Activated T-cell treated with anti-CD3 and anti-CD28 coated beads, Interleukin-2, amount 50 U/mL, for 24 hours (primary cell): ENCODE data around the gene E2F2.

Experiments used
- DNase-seq: peaks from one replicate; pipeline ENCODE4 v3.0.0-alpha.2; 2020
- H3K27ac Mint-ChIP-seq: 2 replicates; pipeline ENCODE4 v1.8.0; 2020; ENCODE audit warnings: mild to moderate bottlenecking, mixed read lengths
- H3K27me3 Mint-ChIP-seq: 2 replicates; pipeline ENCODE4 v1.8.0; 2020; ENCODE audit warnings: mixed read lengths
- H3K36me3 Mint-ChIP-seq: 2 replicates; pipeline ENCODE4 v1.8.0; 2020; ENCODE audit warnings: low read depth, mixed read lengths
- H3K4me1 Mint-ChIP-seq: 2 replicates; pipeline ENCODE4 v1.8.0; 2020; ENCODE audit warnings: low read depth, mixed read lengths
- H3K4me3 Mint-ChIP-seq: 2 replicates; pipeline ENCODE4 v1.8.0; 2020; ENCODE audit warnings: mild to moderate bottlenecking, moderate library complexity, mixed read lengths
- H3K9me3 Mint-ChIP-seq: 2 replicates; pipeline ENCODE4 v1.8.0; 2020; ENCODE audit warnings: mixed read lengths

The E2F2 gene

DNA sequence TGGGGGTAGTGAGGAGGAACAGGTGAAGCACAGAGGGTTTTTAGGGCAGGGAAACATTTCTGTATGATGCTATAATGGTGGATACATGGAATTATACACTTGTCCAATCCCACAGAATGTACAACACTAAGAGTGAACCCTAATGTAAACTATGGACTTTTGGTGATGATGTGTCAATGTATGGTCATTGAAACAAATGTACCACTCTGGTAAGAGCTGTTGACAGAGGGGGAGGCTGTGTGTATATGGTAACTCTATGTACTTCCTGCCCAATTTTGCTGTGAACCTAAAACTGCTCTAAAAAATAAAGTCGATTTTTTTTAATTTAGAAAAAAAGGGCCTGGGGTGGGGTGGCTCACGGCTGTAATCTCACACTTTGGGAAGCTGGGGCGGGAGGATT lies 70.0 kb downstream of the E2F2 start:
- H3K4me3 Mint-ChIP-seq = no peak overlapping the region
- peaks cover 5% of the 10 kb centered on the region for H3K4me1 Mint-ChIP-seq
- no peak for DNase-seq
- no peaks in the 10 kb centered on the region for H3K36me3 Mint-ChIP-seq
- no peaks in the 10 kb centered on the region for H3K9me3 Mint-ChIP-seq
- no peaks in the 10 kb centered on the region for H3K27me3 Mint-ChIP-seq
- H3K27ac Mint-ChIP-seq = no peak overlapping the region

DNA sequence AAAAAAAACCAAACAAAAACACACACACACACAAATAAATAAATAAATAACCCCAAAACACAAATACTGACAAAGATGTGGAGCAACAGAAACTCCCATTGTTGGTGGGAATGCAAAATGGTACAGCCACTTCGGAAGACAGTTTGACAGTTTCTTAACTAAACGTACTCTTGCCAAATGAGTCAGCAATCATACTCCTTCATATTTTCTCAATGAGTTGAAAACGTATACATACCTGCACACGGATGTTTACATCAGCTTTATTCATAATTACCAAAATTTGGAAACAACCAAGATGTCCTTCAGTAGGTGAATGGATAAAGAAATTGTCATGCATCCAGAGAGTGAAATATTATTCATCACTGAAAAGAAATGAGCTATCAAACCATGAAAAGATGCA lies 70.5 kb downstream of the E2F2 start:
- peaks cover 5% of the 10 kb centered on the region for H3K4me1 Mint-ChIP-seq
- no peaks in the 10 kb centered on the region for H3K36me3 Mint-ChIP-seq
- H3K4me3 Mint-ChIP-seq = no peak overlapping the region

DNA sequence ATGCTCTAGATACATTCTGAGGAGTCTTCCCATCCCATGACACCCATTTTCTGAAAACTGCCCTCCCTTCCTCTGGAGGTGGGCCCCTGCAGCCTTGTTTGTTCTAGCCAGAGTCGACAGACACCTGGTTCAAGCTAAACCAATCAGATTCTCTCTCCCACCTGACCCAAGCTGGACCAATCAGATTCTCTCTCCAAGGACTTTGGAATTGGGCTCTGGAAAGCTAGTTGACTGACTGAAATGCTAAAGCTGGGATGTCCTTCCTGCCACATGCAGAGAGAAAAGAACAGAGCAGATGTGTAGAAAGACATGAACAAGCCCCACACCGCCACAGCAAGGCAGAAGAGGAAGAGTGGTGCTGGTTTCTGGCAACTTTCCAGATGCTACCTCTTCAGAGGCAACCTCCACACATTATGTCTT lies 71.7 kb downstream of the E2F2 start:
- H3K4me3 Mint-ChIP-seq = no peak overlapping the region
- H3K27ac Mint-ChIP-seq = no peak overlapping the region
- no peaks in the 10 kb centered on the region for H3K36me3 Mint-ChIP-seq
- no peak for DNase-seq
- peaks cover 6% of the 10 kb centered on the region for H3K27me3 Mint-ChIP-seq
- H3K9me3 Mint-ChIP-seq = no peaks in the 10 kb centered on the region
- peaks cover 5% of the 10 kb centered on the region for H3K4me1 Mint-ChIP-seq

More for the DNA sequence above, 70.5 kb downstream of the E2F2 start:
- H3K9me3 Mint-ChIP-seq = no peaks in the 10 kb centered on the region
- H3K27ac Mint-ChIP-seq = no peak overlapping the region
- peaks cover 2% of the 10 kb centered on the region for H3K27me3 Mint-ChIP-seq
- no peak for DNase-seq
